Frontal cortex (tissue), 4 donors: Measurements from ENCODE around the gene RNF145. TPM values are rescaled to one million over a fixed set of nuclear protein-coding genes. Genes with fewer than 3 reads are reported as not detected.

Experiments used
- DNase-seq, 2 donors: peaks; one replicate each; pipeline ENCODE4 v3.0.0; 2012; ENCODE audit warnings: low spot score in 2 of 2
- FAIRE-seq: peaks from 2 replicates; lab custom pipeline; 2012; peaks lifted over from hg19 to GRCh38; lab: Jason Lieb, UNC
- total RNA-seq: library from RNA; depleted of rRNA; stranded (reverse); fragments of >200 nt; gene quantifications from one replicate; pipeline ENCODE4 v1.2.3, GENCODE V29; 2014
- donor health status: control.
- donor health status: control.
- donor health status: control.

RNF145 gene
- total RNA-seq, 1 donor from 2014 or later, result 124 TPM

- no peak for FAIRE-seq
These were observed 11.0 kb downstream of the RNF145 start for GRCh38 chr5:159198063-159199036.

GRCh38 chr5:159195775-159196174, 13.6 kb downstream of the RNF145 start:
- no peak for DNase-seq
- FAIRE-seq, result no peak

More at GRCh38 chr5:159198063-159199036, 11.0 kb downstream of the RNF145 start:
- DNase-seq, result no peak

GRCh38 chr5:159190170-159190569, 19.2 kb downstream of the RNF145 start:
- no peak for DNase-seq
- FAIRE-seq, result no peak

- no peak for FAIRE-seq
- DNase-seq, result no peak
These were observed 20.0 kb downstream of the RNF145 start for GRCh38 chr5:159189310-159189709.

GRCh38 chr5:159187719-159188118, 21.6 kb downstream of the RNF145 start:
- DNase-seq (no peak), FAIRE-seq (no peak)

GRCh38 chr5:159186319-159186718, 23.0 kb downstream of the RNF145 start:
- no peak for DNase-seq
- FAIRE-seq, result no peak

- FAIRE-seq, result no peak
- DNase-seq, result no peak
These were observed 23.6 kb downstream of the RNF145 start for GRCh38 chr5:159185773-159186172.

- DNase-seq, result no peak
- FAIRE-seq, result no peak
These were observed 24.4 kb downstream of the RNF145 start for GRCh38 chr5:159184858-159185381.

- no peak for FAIRE-seq
These were observed 25.1 kb downstream of the RNF145 start for GRCh38 chr5:159184236-159184635.

GRCh38 chr5:159183247-159183646, 26.1 kb downstream of the RNF145 start:
- DNase-seq (no peak), FAIRE-seq (no peak)

More at GRCh38 chr5:159184236-159184635, 25.1 kb downstream of the RNF145 start:
- DNase-seq, result no peak

GRCh38 chr5:159182691-159183090, 26.7 kb downstream of the RNF145 start:
- DNase-seq (no peak), FAIRE-seq (no peak)

GRCh38 chr5:159181651-159182050, 27.7 kb downstream of the RNF145 start:
- FAIRE-seq, result no peak
- DNase-seq, result no peak

GRCh38 chr5:159181152-159181551, 28.2 kb downstream of the RNF145 start:
- FAIRE-seq, result no peak
- no peak for DNase-seq

- DNase-seq (no peak), FAIRE-seq (no peak)
These were observed 29.6 kb downstream of the RNF145 start for GRCh38 chr5:159179529-159180305.

- DNase-seq (no peak), FAIRE-seq (no peak)
These were observed 30.4 kb downstream of the RNF145 start for GRCh38 chr5:159178978-159179377.

GRCh38 chr5:159175547-159175946, 33.8 kb downstream of the RNF145 start:
- DNase-seq, result no peak
- no peak for FAIRE-seq

GRCh38 chr5:159174511-159175168, 34.7 kb downstream of the RNF145 start:
- FAIRE-seq (no peak), DNase-seq (no peak)

- no peak for DNase-seq
- FAIRE-seq, result no peak
These were observed 38.1 kb downstream of the RNF145 start for GRCh38 chr5:159171274-159171673.

GRCh38 chr5:159170021-159170420, 39.3 kb downstream of the RNF145 start:
- DNase-seq, result no peak
- FAIRE-seq, result no peak

- DNase-seq (no peak), FAIRE-seq (no peak)
These were observed 42.9 kb downstream of the RNF145 start for GRCh38 chr5:159166416-159166815.
